ENCODE measurements around the gene DHDDS.

DHDDS gene

DNA sequence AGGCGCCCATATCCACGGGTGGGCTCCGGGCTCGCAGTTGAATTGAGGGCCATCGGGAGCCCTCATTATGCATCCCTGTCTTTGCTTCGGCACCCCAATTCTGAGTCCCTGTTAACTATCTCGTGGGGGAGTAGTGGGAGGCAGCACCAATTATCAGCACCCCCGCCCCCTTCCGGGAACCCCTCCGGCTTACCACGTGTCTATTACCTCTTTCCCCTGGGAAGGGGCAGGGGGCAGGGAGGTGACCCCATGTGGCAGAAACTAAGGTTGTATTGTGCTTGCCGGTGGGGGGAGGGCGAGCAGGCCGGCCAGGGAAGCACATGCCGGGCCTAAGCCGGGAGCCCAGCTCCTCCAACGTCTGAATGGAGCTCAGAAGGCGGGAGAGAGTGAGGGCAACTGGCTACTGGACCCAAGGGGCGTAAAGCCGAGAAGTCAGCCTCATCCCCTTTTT, 20.5 kb upstream of the DHDDS start:
- no peak for TF ChIP-seq MYC (IDR thresholded peaks at IDR 0.05; ENCODE audit: low read depth, low read length)
- TF ChIP-seq, protein P1, sequence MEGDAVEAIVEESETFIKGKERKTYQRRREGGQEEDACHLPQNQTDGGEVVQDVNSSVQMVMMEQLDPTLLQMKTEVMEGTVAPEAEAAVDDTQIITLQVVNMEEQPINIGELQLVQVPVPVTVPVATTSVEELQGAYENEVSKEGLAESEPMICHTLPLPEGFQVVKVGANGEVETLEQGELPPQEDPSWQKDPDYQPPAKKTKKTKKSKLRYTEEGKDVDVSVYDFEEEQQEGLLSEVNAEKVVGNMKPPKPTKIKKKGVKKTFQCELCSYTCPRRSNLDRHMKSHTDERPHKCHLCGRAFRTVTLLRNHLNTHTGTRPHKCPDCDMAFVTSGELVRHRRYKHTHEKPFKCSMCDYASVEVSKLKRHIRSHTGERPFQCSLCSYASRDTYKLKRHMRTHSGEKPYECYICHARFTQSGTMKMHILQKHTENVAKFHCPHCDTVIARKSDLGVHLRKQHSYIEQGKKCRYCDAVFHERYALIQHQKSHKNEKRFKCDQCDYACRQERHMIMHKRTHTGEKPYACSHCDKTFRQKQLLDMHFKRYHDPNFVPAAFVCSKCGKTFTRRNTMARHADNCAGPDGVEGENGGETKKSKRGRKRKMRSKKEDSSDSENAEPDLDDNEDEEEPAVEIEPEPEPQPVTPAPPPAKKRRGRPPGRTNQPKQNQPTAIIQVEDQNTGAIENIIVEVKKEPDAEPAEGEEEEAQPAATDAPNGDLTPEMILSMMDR (IDR thresholded peaks at IDR 0.05; ENCODE audit: low read depth, low read length) = no peak
- TF ChIP-seq, protein P2, sequence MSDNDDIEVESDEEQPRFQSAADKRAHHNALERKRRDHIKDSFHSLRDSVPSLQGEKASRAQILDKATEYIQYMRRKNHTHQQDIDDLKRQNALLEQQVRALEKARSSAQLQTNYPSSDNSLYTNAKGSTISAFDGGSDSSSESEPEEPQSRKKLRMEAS (IDR thresholded peaks at IDR 0.05; ENCODE audit: low read depth, low read length) = no peak
- TF ChIP-seq POLR2A (IDR thresholded peaks at IDR 0.05; ENCODE audit: extremely low read depth, insufficient read length) = no peak
- no peak overlapping the region for H3K4me3 ChIP-seq (ENCODE audit: low read depth, low read length)
- no peak for DNase-seq (ENCODE audit: low read depth)

DNA sequence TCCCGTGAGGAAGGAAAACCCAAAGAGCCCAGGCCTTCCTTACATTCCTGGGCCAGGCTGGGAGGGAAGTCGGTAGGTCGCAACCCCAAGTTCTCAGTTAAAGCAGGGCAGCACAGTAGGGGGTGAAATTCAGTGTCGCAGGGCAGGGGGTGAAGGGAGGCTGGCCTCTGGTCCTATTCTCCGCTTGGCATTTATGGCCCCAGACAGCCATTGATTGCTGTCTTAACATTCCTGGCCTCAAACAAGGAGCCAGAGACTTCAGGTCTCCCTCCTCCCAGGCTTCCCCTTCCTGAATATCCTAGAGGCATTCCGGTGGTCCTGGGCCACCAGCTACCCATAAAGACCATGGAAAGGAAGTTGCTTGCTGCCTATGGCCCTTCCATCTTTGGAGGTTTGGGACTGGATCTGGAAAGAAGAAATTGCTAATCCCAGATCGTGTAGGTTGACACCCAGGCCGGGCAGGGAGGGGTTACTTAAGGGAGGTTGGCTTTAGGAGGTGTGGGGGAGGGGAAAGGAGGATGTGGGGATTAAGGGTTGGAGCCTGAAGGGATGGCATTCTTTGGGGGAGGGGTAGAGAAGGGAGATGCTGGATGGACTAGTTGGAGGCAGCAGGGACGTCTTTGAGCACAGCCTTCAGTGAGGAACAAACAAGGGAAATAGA, 19.8 kb upstream of the DHDDS start:
- H3K4me3 ChIP-seq (ENCODE audit: low read depth, low read length) = no peak overlapping the region
- DNase-seq (ENCODE audit: low read depth) = no peak
- TF ChIP-seq MYC (IDR thresholded peaks at IDR 0.05; ENCODE audit: low read depth, low read length) (no peak), POLR2A (IDR thresholded peaks at IDR 0.05; ENCODE audit: extremely low read depth, insufficient read length) (no peak)
- TF ChIP-seq, protein P2 (IDR thresholded peaks at IDR 0.05; ENCODE audit: low read depth, low read length) = no peak
- TF ChIP-seq, protein P1 (IDR thresholded peaks at IDR 0.05; ENCODE audit: low read depth, low read length) = no peak

GRCh38 chr1:26413031-26413430, 19.1 kb upstream of the DHDDS start:
- TF ChIP-seq, protein P1 (IDR thresholded peaks at IDR 0.05; ENCODE audit: low read depth, low read length) = no peak
- no peak for TF ChIP-seq MYC (IDR thresholded peaks at IDR 0.05; ENCODE audit: low read depth, low read length)
- TF ChIP-seq, protein P2 (IDR thresholded peaks at IDR 0.05; ENCODE audit: low read depth, low read length) = no peak
- no peak for TF ChIP-seq POLR2A (IDR thresholded peaks at IDR 0.05; ENCODE audit: extremely low read depth, insufficient read length)
- DNase-seq (ENCODE audit: low read depth) = no peak
- H3K4me3 ChIP-seq (ENCODE audit: low read depth, low read length) = no peak overlapping the region

DNA sequence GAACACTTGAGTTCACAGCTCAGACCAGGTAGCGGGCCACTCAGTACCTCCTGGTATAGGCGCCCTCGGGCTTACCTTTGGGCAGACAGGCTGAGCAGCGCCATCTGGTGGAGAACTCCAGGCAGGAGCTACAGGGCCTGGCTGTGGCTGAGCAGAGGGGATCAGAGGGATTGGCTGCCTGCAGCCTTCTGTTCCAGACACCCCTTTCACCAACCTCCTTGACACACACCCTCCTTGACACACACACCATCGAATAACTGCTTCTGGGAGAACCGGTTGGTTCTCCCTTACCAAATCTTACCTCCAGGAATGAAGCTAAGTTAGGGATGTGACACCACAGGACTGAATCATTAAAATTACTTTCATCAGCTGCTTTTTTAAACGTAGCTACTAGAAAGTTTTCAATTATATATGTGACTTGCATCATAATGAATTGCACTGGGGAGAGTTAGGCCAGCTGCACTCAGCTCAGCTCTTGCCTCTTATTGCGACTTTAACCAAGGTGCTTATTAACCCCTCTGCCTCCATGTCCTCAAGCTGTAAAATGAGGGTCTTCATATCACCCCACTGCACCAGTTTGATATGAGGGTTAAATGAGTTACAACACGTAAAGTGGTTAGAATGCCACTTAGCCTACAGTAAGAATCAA, 14.9 kb upstream of the DHDDS start:
- no peak overlapping the region for H3K4me3 ChIP-seq (ENCODE audit: low read depth, low read length)
- peak; percentile 78 for DNase-seq (ENCODE audit: low read depth)
- TF ChIP-seq, protein P2 (IDR thresholded peaks at IDR 0.05; ENCODE audit: low read depth, low read length) = no peak
- TF ChIP-seq, protein P1 (IDR thresholded peaks at IDR 0.05; ENCODE audit: low read depth, low read length) = peak; percentile 95

- DNase-seq (ENCODE audit: low read depth) = no peak
- TF ChIP-seq, protein P1 (IDR thresholded peaks at IDR 0.05; ENCODE audit: low read depth, low read length) = no peak
- TF ChIP-seq, protein P2 (IDR thresholded peaks at IDR 0.05; ENCODE audit: low read depth, low read length) = no peak
- no peak for TF ChIP-seq POLR2A (IDR thresholded peaks at IDR 0.05; ENCODE audit: extremely low read depth, insufficient read length)
- TF ChIP-seq MYC (IDR thresholded peaks at IDR 0.05; ENCODE audit: low read depth, low read length) = no peak
- no peak overlapping the region for H3K4me3 ChIP-seq (ENCODE audit: low read depth, low read length)
Observed at GRCh38 chr1:26418865-26419349, 13.2 kb upstream of the DHDDS start.

Measured in NB4 (cell line).